Keratinocyte (primary cell): ENCODE data around the gene VPS50. TPM values are rescaled to one million over a fixed set of nuclear protein-coding genes. Genes with fewer than 3 reads are reported as not detected.

Experiments
- DNase-seq: peaks from one replicate; pipeline ENCODE4 v3.0.0-alpha.2; 2011; ENCODE audit warnings: low read depth, missing footprints, low spot score
- FAIRE-seq: peaks from 2 replicates; lab custom pipeline; 2011; peaks lifted over from hg19 to GRCh38; lab: Jason Lieb, UNC
- H2AFZ ChIP-seq: 2 replicates; pipeline ENCODE4 v1.6.0; 2012; ENCODE audit warnings: low read length, control low read depth, inconsistent platforms; ENCODE audit not compliant: control insufficient read depth
- H3K27ac ChIP-seq: 2 replicates; pipeline ENCODE4 v1.5.1; 2011; ENCODE audit warnings: low read length; ENCODE audit not compliant: control insufficient read depth, insufficient read depth
- H3K27me3 ChIP-seq: 3 replicates; pipeline ENCODE4 v1.6.0; 2011; ENCODE audit warnings: low read length; ENCODE audit not compliant: control insufficient read depth, insufficient read depth; ENCODE audit errors: extremely low read depth
- H3K36me3 ChIP-seq, 2 experiments: 2 replicates in 1 of 2; 3 replicates in 1 of 2; pipeline ENCODE4 v1.5.1; 2011; ENCODE audit warnings: low read length in 2 of 2, mild to moderate bottlenecking in 1 of 2; ENCODE audit not compliant: control insufficient read depth in 2 of 2, insufficient read depth in 2 of 2; ENCODE audit errors: extremely low read depth in 1 of 2
- H3K4me1 ChIP-seq: 3 replicates; pipeline ENCODE4 v1.5.1; 2011; ENCODE audit warnings: low read length; ENCODE audit not compliant: control insufficient read depth, insufficient read depth; ENCODE audit errors: extremely low read depth
- H3K4me2 ChIP-seq: 3 replicates; pipeline ENCODE4 v1.6.0; 2011; ENCODE audit warnings: low read depth, low read length; ENCODE audit not compliant: control insufficient read depth, insufficient read depth; ENCODE audit errors: extremely low read depth
- H3K4me3 ChIP-seq, 3 experiments: fragments of 200-600 bp in 1 of 3; sonication (generic) in 1 of 3; 2 replicates in 2 of 3; 3 replicates in 1 of 3; pipeline ENCODE4 v1.5.1; 2011 to 2016; ENCODE audit warnings: low read length in 3 of 3, mild to moderate bottlenecking in 3 of 3, control low read depth in 2 of 3, inconsistent platforms in 1 of 3, low read depth in 1 of 3, mixed read lengths in 1 of 3, mixed run types in 1 of 3, moderate library complexity in 1 of 3; ENCODE audit not compliant: control insufficient read depth in 2 of 3, insufficient read depth in 2 of 3; ENCODE audit errors: extremely low read depth in 1 of 3
- H3K79me2 ChIP-seq: 2 replicates; pipeline ENCODE4 v1.6.0; 2012; ENCODE audit warnings: low read length; ENCODE audit not compliant: control insufficient read depth, insufficient read depth
- H3K9ac ChIP-seq: 3 replicates; pipeline ENCODE4 v1.6.0; 2011; ENCODE audit warnings: low read length; ENCODE audit not compliant: control insufficient read depth, insufficient read depth; ENCODE audit errors: extremely low read depth
- H3K9me1 ChIP-seq: 3 replicates; pipeline ENCODE4 v1.6.0; 2011; ENCODE audit warnings: low read length; ENCODE audit not compliant: control insufficient read depth, insufficient read depth; ENCODE audit errors: extremely low read depth
- H3K9me3 ChIP-seq: 2 replicates; pipeline ENCODE4 v1.5.1; 2012; ENCODE audit warnings: low read depth, low read length; ENCODE audit not compliant: control insufficient read depth
- H4K20me1 ChIP-seq: 3 replicates; pipeline ENCODE4 v1.6.0; 2011; ENCODE audit warnings: low read length; ENCODE audit not compliant: control insufficient read depth, insufficient read depth; ENCODE audit errors: extremely low read depth
- EZH2 ChIP-seq: IDR thresholded peaks from one replicate; pipeline ENCODE4 v1.6.1; 2012; ENCODE audit warnings: inconsistent platforms, mild to moderate bottlenecking, low read length, moderate library complexity
- dilution Hi-C: fragments of 300-500 bp; cut with MboI; formaldehyde crosslinking; loops from one replicate; pipeline ENCODE4 v1.7.0; 2020; ENCODE audit warnings: low sequenced_read_pairs; ENCODE audit not compliant: extremely low pct_ligation_motif_present
- polyA plus RNA-seq, 5 experiments: library from polyadenylated mRNA; depleted of rRNA in 3 of 5; stranded (reverse) in 3 of 5; stranded (forward) in 1 of 5; unstranded in 1 of 5; fragments of >200 nt; gene quantifications; 1 replicate in 1 of 5; 2 replicates in 3 of 5; 3 replicates in 1 of 5; pipeline versions ENCODE4 v1.2.1 to v1.2.3, GENCODE V29; 2011 to 2012; ENCODE audit warnings: missing spikeins in 2 of 5, low read depth in 1 of 5, low replicate concordance in 1 of 5
- TF ChIP-seq, protein P1 (sequence below), 3 experiments: IDR thresholded peaks in 1 of 3; conservative IDR thresholded peaks in 1 of 3; optimal IDR thresholded peaks in 1 of 3; 2 replicates in 2 of 3; 3 replicates in 1 of 3; pipeline versions ENCODE3 to v1.5.1; 2011; ENCODE audit warnings: low read length in 3 of 3, mild to moderate bottlenecking in 3 of 3, moderate library complexity in 2 of 3, control low read depth in 1 of 3, inconsistent platforms in 1 of 3; ENCODE audit not compliant: insufficient read depth in 2 of 3; ENCODE audit errors: extremely low read depth in 1 of 3

Gene VPS50
- polyA plus RNA-seq, 1 donor (not counting 4 experiments of a cell fraction or from before 2014, with no cell fraction given): 17.0 TPM

DNA sequence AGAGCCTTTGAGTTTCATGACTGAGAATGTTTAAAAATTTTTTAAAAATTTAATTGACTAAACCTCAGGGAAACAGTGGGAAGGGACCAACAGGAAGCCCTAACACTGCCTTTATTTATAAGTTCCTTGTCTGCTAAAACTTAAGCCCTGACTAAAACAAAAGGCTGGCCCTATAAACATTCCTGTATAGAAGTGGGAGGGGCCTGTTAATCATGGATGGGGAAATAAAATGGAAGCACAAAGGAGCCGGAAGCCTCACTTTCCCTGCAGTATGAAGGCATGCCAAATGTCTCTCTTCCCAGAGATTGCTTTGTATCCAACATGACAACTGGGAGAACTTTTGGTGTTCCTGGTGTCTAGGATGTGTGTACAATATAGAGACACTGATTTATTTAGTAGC is 66.0 kb downstream of the VPS50 start:
- H3K36me3 ChIP-seq: peaks cover 0 to 2% of the 10 kb centered on the region in 2 experiments
- dilution Hi-C loops: no loop called here
- H3K4me2 ChIP-seq: no peak overlapping the region
- DNase-seq (no peak), FAIRE-seq (no peak)
- H2AFZ ChIP-seq: no peak overlapping the region
- H3K27me3 ChIP-seq: no peaks in the 10 kb centered on the region
- no peak overlapping the region for H3K9ac ChIP-seq
- TF ChIP-seq, protein P1, sequence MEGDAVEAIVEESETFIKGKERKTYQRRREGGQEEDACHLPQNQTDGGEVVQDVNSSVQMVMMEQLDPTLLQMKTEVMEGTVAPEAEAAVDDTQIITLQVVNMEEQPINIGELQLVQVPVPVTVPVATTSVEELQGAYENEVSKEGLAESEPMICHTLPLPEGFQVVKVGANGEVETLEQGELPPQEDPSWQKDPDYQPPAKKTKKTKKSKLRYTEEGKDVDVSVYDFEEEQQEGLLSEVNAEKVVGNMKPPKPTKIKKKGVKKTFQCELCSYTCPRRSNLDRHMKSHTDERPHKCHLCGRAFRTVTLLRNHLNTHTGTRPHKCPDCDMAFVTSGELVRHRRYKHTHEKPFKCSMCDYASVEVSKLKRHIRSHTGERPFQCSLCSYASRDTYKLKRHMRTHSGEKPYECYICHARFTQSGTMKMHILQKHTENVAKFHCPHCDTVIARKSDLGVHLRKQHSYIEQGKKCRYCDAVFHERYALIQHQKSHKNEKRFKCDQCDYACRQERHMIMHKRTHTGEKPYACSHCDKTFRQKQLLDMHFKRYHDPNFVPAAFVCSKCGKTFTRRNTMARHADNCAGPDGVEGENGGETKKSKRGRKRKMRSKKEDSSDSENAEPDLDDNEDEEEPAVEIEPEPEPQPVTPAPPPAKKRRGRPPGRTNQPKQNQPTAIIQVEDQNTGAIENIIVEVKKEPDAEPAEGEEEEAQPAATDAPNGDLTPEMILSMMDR (optimal IDR thresholded peaks at IDR 0.05 in 1 of 3, IDR thresholded peaks at IDR 0.05 in 1 of 3, conservative IDR thresholded peaks at IDR 0.05 in 1 of 3; ENCODE audit: extremely low read depth in 1 of 3, insufficient read depth in 2 of 3, low read length in 3 of 3): no peak
- no peak for TF ChIP-seq EZH2
- no peaks in the 10 kb centered on the region for H4K20me1 ChIP-seq
- H3K4me1 ChIP-seq: no peaks in the 10 kb centered on the region
- H3K9me3 ChIP-seq: no peaks in the 10 kb centered on the region
- no peaks in the 10 kb centered on the region for H3K9me1 ChIP-seq
- no peak overlapping the region for H3K4me3 ChIP-seq
- no peaks in the 10 kb centered on the region for H3K79me2 ChIP-seq
- H3K27ac ChIP-seq: no peak overlapping the region

DNA sequence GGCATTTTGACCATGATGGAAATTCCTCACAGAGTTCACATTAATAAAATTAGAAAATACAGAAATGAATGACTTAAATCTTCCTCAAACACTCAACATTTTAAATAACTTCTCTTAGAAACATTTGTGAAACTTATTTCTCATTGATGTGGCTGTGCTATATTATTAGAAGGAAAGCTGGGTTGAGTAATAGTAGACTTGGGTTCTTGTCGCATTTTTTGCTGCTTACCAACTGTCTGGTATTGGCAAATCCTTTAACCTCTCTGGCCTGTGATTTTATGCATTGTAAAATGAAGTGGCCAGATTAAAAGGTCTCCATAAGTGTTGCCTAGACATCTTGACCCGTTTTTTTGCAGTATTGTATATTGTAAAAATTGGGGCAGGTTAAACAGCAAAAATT is 66.5 kb downstream of the VPS50 start:
- dilution Hi-C loops: no loop called here
- DNase-seq (no peak), FAIRE-seq (no peak)
- no peak overlapping the region for H3K9ac ChIP-seq
- no peaks in the 10 kb centered on the region for H3K27me3 ChIP-seq
- H3K9me3 ChIP-seq: no peaks in the 10 kb centered on the region
- no peaks in the 10 kb centered on the region for H3K9me1 ChIP-seq
- no peak overlapping the region for H3K27ac ChIP-seq
- no peaks in the 10 kb centered on the region for H3K79me2 ChIP-seq
- H3K4me1 ChIP-seq: no peaks in the 10 kb centered on the region
- H3K4me2 ChIP-seq: no peak overlapping the region
- TF ChIP-seq, protein P1 (optimal IDR thresholded peaks at IDR 0.05 in 1 of 3, IDR thresholded peaks at IDR 0.05 in 1 of 3, conservative IDR thresholded peaks at IDR 0.05 in 1 of 3; ENCODE audit: extremely low read depth in 1 of 3, insufficient read depth in 2 of 3, low read length in 3 of 3): no peak
- no peak for TF ChIP-seq EZH2
- H3K36me3 ChIP-seq: peaks cover 0 to 2% of the 10 kb centered on the region in 2 experiments
- H4K20me1 ChIP-seq: no peaks in the 10 kb centered on the region
- no peak overlapping the region for H2AFZ ChIP-seq
- H3K4me3 ChIP-seq: no peak overlapping the region
